Endodermal cell (in vitro differentiated cells): ENCODE data around the gene CD300C. TPM values are rescaled to one million over a fixed set of nuclear protein-coding genes. Genes with fewer than 3 reads are reported as not detected.

ENCODE experiments used
- DNase-seq: peaks from one replicate; pipeline ENCODE4 v3.0.0-alpha.2; 2017
- H3K27ac ChIP-seq: 2 replicates; pipeline ENCODE4 v1.5.1; 2013; ENCODE audit warnings: mild to moderate bottlenecking, low read depth, low read length, moderate library complexity
- H3K27me3 ChIP-seq: 2 replicates; pipeline ENCODE4 v1.6.1; 2013; ENCODE audit warnings: mild to moderate bottlenecking, low read length, moderate library complexity; ENCODE audit not compliant: insufficient read depth, control insufficient read depth, poor library complexity, severe bottlenecking
- H3K36me3 ChIP-seq: 2 replicates; pipeline ENCODE4 v1.7.0; 2013; ENCODE audit warnings: mild to moderate bottlenecking, low read length, moderate library complexity; ENCODE audit not compliant: control insufficient read depth, insufficient read depth
- H3K4me1 ChIP-seq: one replicate; pipeline ENCODE4 v1.7.0; 2013; ENCODE audit warnings: low read length; ENCODE audit not compliant: control insufficient read depth, insufficient read depth
- H3K4me3 ChIP-seq: 2 replicates; pipeline ENCODE4 v1.5.1; 2013; ENCODE audit warnings: mild to moderate bottlenecking, low read length, moderate library complexity
- H3K9ac ChIP-seq: 2 replicates; pipeline ENCODE4 v1.6.1; 2013; ENCODE audit warnings: mild to moderate bottlenecking, low read length, moderate library complexity; ENCODE audit not compliant: poor library complexity, severe bottlenecking; ENCODE audit errors: extremely low read depth
- H3K9me3 ChIP-seq: 2 replicates; pipeline ENCODE4 v1.6.1; 2013; ENCODE audit warnings: mild to moderate bottlenecking, low read length, moderate library complexity; ENCODE audit not compliant: control insufficient read depth
- H3K27ac Mint-ChIP-seq: 2 replicates; pipeline ENCODE4 v1.8.0; 2020; ENCODE audit warnings: mixed read lengths
- H3K27me3 Mint-ChIP-seq: 2 replicates; pipeline ENCODE4 v1.8.0; 2021; ENCODE audit warnings: mild to moderate bottlenecking, mixed read lengths; ENCODE audit not compliant: insufficient read depth
- H3K36me3 Mint-ChIP-seq: 2 replicates; pipeline ENCODE4 v1.8.0; 2020; ENCODE audit warnings: low read depth, mixed read lengths
- H3K4me1 Mint-ChIP-seq: 2 replicates; pipeline ENCODE4 v1.8.0; 2020; ENCODE audit warnings: mixed read lengths
- H3K4me3 Mint-ChIP-seq: 2 replicates; pipeline ENCODE4 v1.8.0; 2020; ENCODE audit warnings: mild to moderate bottlenecking, moderate library complexity, mixed read lengths
- H3K9me3 Mint-ChIP-seq: 2 replicates; pipeline ENCODE4 v1.8.0; 2020; ENCODE audit warnings: mild to moderate bottlenecking, mixed read lengths
- CTCF ChIP-seq: fragments of 200-600 bp; sonication (generic); conservative IDR thresholded peaks from 2 replicates; pipeline ENCODE4 v1.5.0; 2021; ENCODE audit warnings: antibody characterized with exemption, mild to moderate bottlenecking
- WGBS, 2 experiments: methylation state at CpG; one replicate each; pipeline versions ENCODE4 v1.1.5 to v1.1.7; 2013; ENCODE audit warnings: missing lambda C conversion rate in 2 of 2, mixed read lengths in 1 of 2; ENCODE audit not compliant: insufficient coverage in 1 of 2, insufficient read length in 1 of 2; 5-methylcytosine and 5-hydroxymethylcytosine counted together
- long read RNA-seq, 4 experiments: library from polyadenylated mRNA in 2 of 4; library from RNA in 1 of 4; library from capped mRNA in 1 of 4; stranded (forward) in 3 of 4; unstranded in 1 of 4; transcript quantifications; one replicate each; pipeline ENCODE4 v2.0.0, GENCODE V29; 2020 to 2021; ENCODE audit warnings: inconsistent platforms in 1 of 4
- polyA plus RNA-seq, 2 experiments: library from polyadenylated mRNA; stranded (reverse); fragments of 50-300 nt; gene quantifications; one replicate each; pipeline ENCODE4 v1.2.3, GENCODE V29; 2013
- total RNA-seq, 2 donors: library from RNA; stranded (reverse); fragmentation: NEBNext Ultra II Directional in 1 of 2; extraction: Animal tissue kit (Norgen Biotek cat#: 25700) in 1 of 2; gene quantifications; 2 replicates in 1 of 2; 3 replicates in 1 of 2; pipeline ENCODE4 v1.2.1, GENCODE V29; 2021

Gene CD300C
- not detected for total RNA-seq
- polyA plus RNA-seq (2013, experiment 1 of 2): not detected
- polyA plus RNA-seq (2013, experiment 2 of 2): not detected
- long read RNA-seq, experiment 1: 0 reads
- long read RNA-seq, experiment 2: 0 reads
- long read RNA-seq, experiment 3: 0 reads
- long read RNA-seq, experiment 4: 0 reads

- no peaks in the 10 kb centered on the region for H3K9me3 Mint-ChIP-seq
- Histone ChIP-seq H3K27ac (no peak within 1 kb of the TSS), H3K9me3 (no peaks in the 10 kb centered on the region), H3K9ac (no peak within 1 kb of the TSS), H3K4me1 (no peaks in the 10 kb centered on the region), H3K4me3 (no peak within 1 kb of the TSS), H3K36me3 (no peaks in the 10 kb centered on the region), H3K27me3 (no peaks in the 10 kb centered on the region)
- no peak within 1 kb of the TSS for H3K4me3 Mint-ChIP-seq
- H3K27me3 Mint-ChIP-seq: peaks cover 7% of the 10 kb centered on the region
- H3K36me3 Mint-ChIP-seq: no peaks in the 10 kb centered on the region
- peaks cover 3% of the 10 kb centered on the region for H3K4me1 Mint-ChIP-seq
- no peak for TF ChIP-seq CTCF
- no peak within 1 kb of the TSS for H3K27ac Mint-ChIP-seq
- DNase-seq: no peak
- 91 to 100% methylated on average over 4 to 5 of the region's 5 CpGs for WGBS, 2 experiments
Measured at GRCh38 chr17:74545843-74546230, at the start of gene CD300C. TSS of gene CD300C (minus strand) at chr17:74546115. CDS start at chr17:74545782, 333 bp downstream.

GRCh38 chr17:74595037-74595750, 49.3 kb upstream of the CD300C start:
- Histone ChIP-seq H3K27me3 (peaks cover 4% of the 10 kb centered on the region), H3K9ac (no peak overlapping the region), H3K4me1 (no peaks in the 10 kb centered on the region), H3K36me3 (no peaks in the 10 kb centered on the region), H3K4me3 (no peak overlapping the region), H3K9me3 (no peaks in the 10 kb centered on the region), H3K27ac (no peak overlapping the region)
- no peak for DNase-seq
- H3K27ac Mint-ChIP-seq: no peak overlapping the region
- no peaks in the 10 kb centered on the region for H3K9me3 Mint-ChIP-seq
- H3K4me1 Mint-ChIP-seq: peaks cover 10% of the 10 kb centered on the region
- WGBS, 2 experiments: 79 to 84% methylated on average over 6 of the region's 6 CpGs
- H3K4me3 Mint-ChIP-seq: no peak overlapping the region
- peaks cover 22% of the 10 kb centered on the region for H3K27me3 Mint-ChIP-seq
- no peak for TF ChIP-seq CTCF
- no peaks in the 10 kb centered on the region for H3K36me3 Mint-ChIP-seq

- 89% methylated on average over 8 to 14 of the region's 14 CpGs for WGBS, 2 experiments
- H3K4me3 Mint-ChIP-seq: no peak within 1 kb of the TSS
- no peak within 1 kb of the TSS for H3K27ac Mint-ChIP-seq
Measured at GRCh38 chr17:74592087-74592990, 46.4 kb upstream of the CD300C start, which contains the start of gene CD300LD. TSS of gene CD300LD (minus strand) at chr17:74592283. CDS start at chr17:74592202, 81 bp downstream.

More at GRCh38 chr17:74592087-74592990, 46.4 kb upstream of the CD300C start, which contains the start of gene CD300LD:
- Histone ChIP-seq H3K9ac (no peak within 1 kb of the TSS), H3K27me3 (peaks cover 4% of the 10 kb centered on the region), H3K27ac (no peak within 1 kb of the TSS), H3K4me3 (no peak within 1 kb of the TSS), H3K4me1 (no peaks in the 10 kb centered on the region), H3K9me3 (no peaks in the 10 kb centered on the region), H3K36me3 (no peaks in the 10 kb centered on the region)
- Mint-ChIP-seq H3K27me3 (peaks cover 27% of the 10 kb centered on the region), H3K36me3 (no peaks in the 10 kb centered on the region), H3K9me3 (no peaks in the 10 kb centered on the region), H3K4me1 (peaks cover 2% of the 10 kb centered on the region)
- DNase-seq: no peak
- TF ChIP-seq CTCF: no peak
